Karpas-422 (cell line): Measurements from ENCODE around the gene PCDHB3. TPM values are rescaled to one million over a fixed set of nuclear protein-coding genes. Genes with fewer than 3 reads are reported as not detected.

Experiments
- DNase-seq: peaks from one replicate; pipeline ENCODE4 v3.0.0-alpha.2; 2015
- H2AFZ ChIP-seq: fragments of 200-600 bp; sonication (generic); 2 replicates; pipeline ENCODE4 v1.6.1; 2014; ENCODE audit warnings: antibody characterized with exemption, low read length, mixed read lengths
- H3K27ac ChIP-seq: fragments of 200-600 bp; sonication (generic); 2 replicates; pipeline ENCODE4 v1.5.1; 2014; ENCODE audit warnings: mild to moderate bottlenecking, low read length, moderate library complexity
- H3K27me3 ChIP-seq: fragments of 200-600 bp; sonication (generic); 2 replicates; pipeline ENCODE4 v1.6.1; 2014; ENCODE audit warnings: low read length, mixed read lengths
- H3K36me3 ChIP-seq: fragments of 200-600 bp; sonication (generic); 2 replicates; pipeline ENCODE4 v1.6.1; 2014; ENCODE audit warnings: low read length, mixed read lengths; ENCODE audit not compliant: insufficient read depth
- H3K4me1 ChIP-seq: fragments of 200-600 bp; sonication (generic); 2 replicates; pipeline ENCODE4 v1.6.1; 2014; ENCODE audit warnings: mild to moderate bottlenecking, low read length, mixed read lengths
- H3K4me2 ChIP-seq: fragments of 200-600 bp; sonication (generic); 2 replicates; pipeline ENCODE4 v1.6.1; 2014; ENCODE audit warnings: low read length, low read depth, mild to moderate bottlenecking; ENCODE audit not compliant: poor library complexity, severe bottlenecking
- H3K4me3 ChIP-seq: fragments of 200-600 bp; sonication (generic); 2 replicates; pipeline ENCODE4 v1.5.1; 2014; ENCODE audit warnings: mild to moderate bottlenecking, antibody characterized with exemption, low read length, mixed read lengths
- H3K79me2 ChIP-seq: fragments of 200-600 bp; sonication (generic); 2 replicates; pipeline ENCODE4 v1.6.1; 2014; ENCODE audit warnings: mild to moderate bottlenecking, low read length, mixed read lengths
- H3K9ac ChIP-seq: fragments of 200-600 bp; sonication (generic); 2 replicates; pipeline ENCODE4 v1.6.0; 2014; ENCODE audit warnings: low read length
- H3K9me2 ChIP-seq: fragments of 200-600 bp; sonication (generic), shearing (Covaris generic); replicated peaks from 2 replicates; pipeline ENCODE4 v1.6.0; 2014; ENCODE audit warnings: mild to moderate bottlenecking, low read length, moderate library complexity; ENCODE audit not compliant: insufficient read depth
- H3K9me3 ChIP-seq: fragments of 300-700, 200-600 bp; sonication (generic); 2 replicates; pipeline ENCODE4 v1.6.1; 2014; ENCODE audit warnings: low read length, mixed read lengths
- H4K20me1 ChIP-seq: fragments of 200-600 bp; sonication (generic); 2 replicates; pipeline ENCODE4 v1.6.1; 2014; ENCODE audit warnings: mild to moderate bottlenecking, antibody characterized with exemption, low read length, low read depth; ENCODE audit not compliant: insufficient read depth
- total RNA-seq: library from RNA; depleted of rRNA; stranded (reverse); fragments of >200 nt; shearing (Covaris generic); gene quantifications from 2 replicates; pipeline ENCODE4 v1.2.3, GENCODE V29; 2014; ENCODE audit warnings: low replicate concordance; rRNA removed

Gene PCDHB3
- total RNA-seq: not detected in 2 replicates

DNA sequence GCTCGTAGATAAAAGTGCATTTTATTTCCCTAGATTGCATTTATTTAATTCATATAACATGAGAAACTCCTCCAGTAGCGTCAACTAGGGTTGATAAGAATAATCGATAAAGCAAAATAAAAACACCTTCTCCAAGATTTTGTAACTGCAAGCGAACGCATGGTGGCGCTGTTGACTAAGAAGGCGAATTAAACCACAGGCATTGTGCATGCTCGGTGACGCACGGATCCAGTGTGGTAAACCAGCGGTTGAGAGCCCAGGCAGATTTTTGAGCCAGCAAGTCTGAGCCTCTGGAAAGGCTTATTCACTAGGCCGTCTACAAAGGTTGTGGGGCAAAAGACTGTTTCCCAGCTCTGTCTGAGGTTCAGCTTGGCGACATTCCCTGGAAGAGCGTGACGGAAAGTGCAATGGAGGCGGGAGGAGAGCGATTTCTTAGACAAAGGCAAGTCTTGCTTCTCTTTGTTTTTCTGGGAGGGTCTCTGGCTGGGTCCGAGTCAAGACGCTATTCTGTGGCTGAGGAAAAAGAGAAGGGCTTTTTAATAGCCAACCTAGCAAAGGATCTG, at the start of gene PCDHB3:
Gene PCDHB3, plus strand, starts transcription at position 231 of the 563 bp plus-strand sequence. Its CDS starts 177 bp downstream, at position 408.
- Histone ChIP-seq H3K9ac (no peak within 1 kb of the TSS), H3K27me3 (no peaks in the 10 kb centered on the region), H4K20me1 (no peaks in the 10 kb centered on the region), H3K27ac (no peak within 1 kb of the TSS), H3K36me3 (no peaks in the 10 kb centered on the region), H3K4me3 (no peak within 1 kb of the TSS), H3K4me2 (no peak within 1 kb of the TSS), H3K4me1 (no peaks in the 10 kb centered on the region), H2AFZ (no peak within 1 kb of the TSS), H3K79me2 (no peaks in the 10 kb centered on the region), H3K9me2 (no peaks in the 10 kb centered on the region), H3K9me3 (no peaks in the 10 kb centered on the region)
- peak; percentile 80 for DNase-seq

GRCh38 chr5:141050622-141051520, 49.4 kb upstream of the PCDHB3 start, which contains the start of gene PCDHB1:
TSS of gene PCDHB1 (plus strand) at chr5:141051374. CDS start at chr5:141051471, 97 bp downstream.
- no peak within 1 kb of the TSS for H2AFZ ChIP-seq
- no peak within 1 kb of the TSS for H3K9ac ChIP-seq
- no peaks in the 10 kb centered on the region for H3K27me3 ChIP-seq
- DNase-seq: no peak
- no peaks in the 10 kb centered on the region for H3K36me3 ChIP-seq
- no peaks in the 10 kb centered on the region for H3K9me3 ChIP-seq
- no peak within 1 kb of the TSS for H3K4me3 ChIP-seq
- no peaks in the 10 kb centered on the region for H3K4me1 ChIP-seq
- no peaks in the 10 kb centered on the region for H3K9me2 ChIP-seq
- H4K20me1 ChIP-seq: no peaks in the 10 kb centered on the region
- H3K27ac ChIP-seq: no peak within 1 kb of the TSS
- no peak within 1 kb of the TSS for H3K4me2 ChIP-seq
- no peaks in the 10 kb centered on the region for H3K79me2 ChIP-seq

- H3K4me1 ChIP-seq: no peaks in the 10 kb centered on the region
- no peak for DNase-seq
- no peak overlapping the region for H3K27ac ChIP-seq
- H3K36me3 ChIP-seq: no peaks in the 10 kb centered on the region
- H3K9ac ChIP-seq: no peak overlapping the region
- H3K9me3 ChIP-seq: no peaks in the 10 kb centered on the region
- H4K20me1 ChIP-seq: no peaks in the 10 kb centered on the region
- H3K9me2 ChIP-seq: no peaks in the 10 kb centered on the region
- H3K4me2 ChIP-seq: no peak overlapping the region
- no peaks in the 10 kb centered on the region for H3K27me3 ChIP-seq
- H3K79me2 ChIP-seq: no peaks in the 10 kb centered on the region
- no peak overlapping the region for H2AFZ ChIP-seq
- no peak overlapping the region for H3K4me3 ChIP-seq
These were observed 48.8 kb upstream of the PCDHB3 start for GRCh38 chr5:141051521-141051866.

DNA sequence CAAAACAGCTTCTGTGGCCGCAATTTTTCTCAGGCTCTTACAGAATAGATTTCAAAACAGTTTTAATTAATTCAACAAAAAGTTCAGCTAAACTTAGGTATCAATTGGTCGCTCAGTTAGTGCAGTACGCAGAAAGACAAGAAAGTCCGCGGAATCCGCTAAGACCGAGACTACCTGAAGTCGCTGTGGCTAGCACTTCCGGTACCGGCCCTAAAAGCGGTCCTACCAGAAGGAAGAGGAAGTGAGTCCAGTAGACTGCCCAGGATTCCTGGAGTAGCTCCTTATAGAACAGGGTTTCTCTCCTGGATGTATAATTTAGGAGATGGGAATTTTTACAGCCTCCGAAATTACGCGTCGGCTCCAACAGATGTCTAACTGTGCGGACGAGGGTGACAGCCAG, 22.4 kb upstream of the PCDHB3 start:
- Histone ChIP-seq H2AFZ (no peak overlapping the region), H3K9me2 (no peaks in the 10 kb centered on the region), H3K36me3 (no peaks in the 10 kb centered on the region), H3K4me2 (no peak overlapping the region), H3K9me3 (no peaks in the 10 kb centered on the region), H3K9ac (no peak overlapping the region), H3K27ac (no peak overlapping the region), H3K79me2 (no peaks in the 10 kb centered on the region), H4K20me1 (no peaks in the 10 kb centered on the region), H3K4me1 (no peaks in the 10 kb centered on the region), H3K27me3 (no peaks in the 10 kb centered on the region), H3K4me3 (no peak overlapping the region)
- DNase-seq: no peak

DNA sequence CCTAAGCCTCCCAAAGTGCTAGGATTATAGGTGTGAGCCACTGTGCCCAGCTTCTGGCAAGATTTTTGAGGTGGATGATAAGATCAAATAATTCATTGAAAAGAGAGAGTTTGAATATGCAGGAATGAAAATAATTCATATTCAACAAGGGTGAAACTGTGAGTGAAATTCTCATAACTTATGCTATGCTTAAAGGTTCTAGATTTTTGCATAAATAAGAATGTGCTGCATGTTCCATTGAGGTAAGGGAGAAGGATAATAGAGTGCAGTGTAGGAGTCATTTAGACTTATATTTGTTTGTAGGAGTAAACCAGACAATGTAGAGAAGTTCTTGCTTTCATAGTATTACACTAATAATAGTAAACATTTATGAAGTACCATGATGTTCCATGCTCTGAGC, 18.0 kb upstream of the PCDHB3 start:
- Histone ChIP-seq H2AFZ (no peak overlapping the region), H3K79me2 (no peaks in the 10 kb centered on the region)

GRCh38 chr5:141084487-141084989, 15.7 kb upstream of the PCDHB3 start:
- no peak overlapping the region for H3K27ac ChIP-seq
- no peak overlapping the region for H3K9ac ChIP-seq
- H2AFZ ChIP-seq: no peak overlapping the region
- H3K36me3 ChIP-seq: no peaks in the 10 kb centered on the region
- no peaks in the 10 kb centered on the region for H3K9me2 ChIP-seq
- no peaks in the 10 kb centered on the region for H3K79me2 ChIP-seq
- no peaks in the 10 kb centered on the region for H3K9me3 ChIP-seq
- H3K4me1 ChIP-seq: no peaks in the 10 kb centered on the region
- H3K4me2 ChIP-seq: no peak overlapping the region
- H3K4me3 ChIP-seq: no peak overlapping the region
- H3K27me3 ChIP-seq: no peaks in the 10 kb centered on the region
- DNase-seq: no peak
- H4K20me1 ChIP-seq: no peaks in the 10 kb centered on the region

More for the DNA sequence above, 18.0 kb upstream of the PCDHB3 start:
- H3K27me3 ChIP-seq: no peaks in the 10 kb centered on the region
- no peaks in the 10 kb centered on the region for H3K9me2 ChIP-seq
- H3K36me3 ChIP-seq: no peaks in the 10 kb centered on the region
- H3K4me1 ChIP-seq: no peaks in the 10 kb centered on the region
- no peaks in the 10 kb centered on the region for H3K9me3 ChIP-seq
- H3K4me3 ChIP-seq: no peak overlapping the region
- no peak overlapping the region for H3K27ac ChIP-seq
- H3K9ac ChIP-seq: no peak overlapping the region
- DNase-seq: no peak
- no peak overlapping the region for H3K4me2 ChIP-seq
- H4K20me1 ChIP-seq: no peaks in the 10 kb centered on the region

GRCh38 chr5:141094481-141095262, 5.6 kb upstream of the PCDHB3 start, which contains the start of gene PCDHB2:
TSS of gene PCDHB2 (plus strand) at chr5:141094615. CDS start at chr5:141094791, 176 bp downstream.
- Histone ChIP-seq H4K20me1 (no peaks in the 10 kb centered on the region), H3K4me2 (no peak within 1 kb of the TSS), H3K9me3 (no peaks in the 10 kb centered on the region), H3K79me2 (no peaks in the 10 kb centered on the region), H3K36me3 (no peaks in the 10 kb centered on the region), H3K9ac (no peak within 1 kb of the TSS), H3K4me1 (no peaks in the 10 kb centered on the region), H3K27me3 (no peaks in the 10 kb centered on the region), H3K9me2 (no peaks in the 10 kb centered on the region), H3K27ac (no peak within 1 kb of the TSS), H3K4me3 (no peak within 1 kb of the TSS), H2AFZ (no peak within 1 kb of the TSS)
- DNase-seq: no peak

DNA sequence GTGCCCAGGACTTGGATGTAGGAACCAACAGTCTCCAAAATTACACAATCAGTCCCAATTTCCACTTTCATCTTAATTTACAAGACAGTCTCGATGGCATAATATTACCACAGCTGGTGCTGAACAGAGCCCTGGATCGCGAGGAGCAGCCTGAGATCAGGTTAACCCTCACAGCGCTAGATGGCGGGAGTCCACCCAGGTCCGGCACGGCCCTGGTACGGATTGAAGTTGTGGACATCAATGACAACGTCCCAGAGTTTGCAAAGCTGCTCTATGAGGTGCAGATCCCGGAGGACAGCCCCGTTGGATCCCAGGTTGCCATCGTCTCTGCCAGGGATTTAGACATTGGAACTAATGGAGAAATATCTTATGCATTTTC, 5.0 kb upstream of the PCDHB3 start:
- no peaks in the 10 kb centered on the region for H3K9me2 ChIP-seq
- H3K27me3 ChIP-seq: no peaks in the 10 kb centered on the region
- H3K4me2 ChIP-seq: no peak overlapping the region
- no peak for DNase-seq
- no peaks in the 10 kb centered on the region for H3K4me1 ChIP-seq
- H3K27ac ChIP-seq: no peak overlapping the region
- H3K79me2 ChIP-seq: no peaks in the 10 kb centered on the region
- H3K4me3 ChIP-seq: no peak overlapping the region
- H4K20me1 ChIP-seq: no peaks in the 10 kb centered on the region
- no peaks in the 10 kb centered on the region for H3K36me3 ChIP-seq
- no peaks in the 10 kb centered on the region for H3K9me3 ChIP-seq
- H3K9ac ChIP-seq: no peak overlapping the region
- no peak overlapping the region for H2AFZ ChIP-seq
